Testis (tissue), 3 donors: ENCODE results near the gene KISS1R. TPM values are rescaled to one million over a fixed set of nuclear protein-coding genes. Genes with fewer than 3 reads are reported as not detected.
A peak's percentile ranks its signal among the peaks of the same experiment; 100 is the strongest.

Experiments used
- DNase-seq: peaks from one replicate; pipeline ENCODE4 v3.0.0-alpha.2; 2019
- H3K27ac ChIP-seq, 2 donors: fragments of 200-600 bp; sonication (generic); one replicate each; pipeline ENCODE4 v1.5.1; 2019
- H3K27me3 ChIP-seq: fragments of 200-600 bp; sonication (generic); one replicate; pipeline ENCODE4 v1.5.1; 2019
- H3K36me3 ChIP-seq: fragments of 200-600 bp; sonication (generic); one replicate; pipeline ENCODE4 v1.5.1; 2017; ENCODE audit warnings: low read depth; ENCODE audit errors: missing control alignments
- H3K4me1 ChIP-seq: fragments of 200-600 bp; sonication (generic); one replicate; pipeline ENCODE4 v1.5.1; 2019
- H3K4me3 ChIP-seq, 2 donors: fragments of 200-600 bp; sonication (generic); one replicate each; pipeline ENCODE4 v1.5.1; 2017 to 2019
- H3K9me3 ChIP-seq: fragments of 200-600 bp; sonication (generic); one replicate; pipeline ENCODE4 v1.5.1; 2017
- CTCF ChIP-seq, 3 experiments: fragments of 450-650 bp in 2 of 3; fragments of 200-600 bp in 1 of 3; sonication (generic) in 1 of 3; IDR thresholded peaks; one replicate each; pipeline ENCODE4 v1.5.1; 2016 to 2019; ENCODE audit warnings: antibody characterized with exemption in 3 of 3, mild to moderate bottlenecking in 2 of 3, moderate library complexity in 1 of 3
- POLR2A ChIP-seq: fragments of 450-650 bp; IDR thresholded peaks from one replicate; pipeline ENCODE4 v1.6.1; 2017; ENCODE audit warnings: antibody characterized with exemption, mild to moderate bottlenecking, moderate library complexity
- WGBS, 2 donors: methylation state at CpG; one replicate each; pipeline ENCODE4 v1.1.5; 2018; 5-methylcytosine and 5-hydroxymethylcytosine counted together
- intact Hi-C: fragments of 100-400 bp; cut with DNase I; formaldehyde crosslinking; loops from one replicate; pipeline ENCODE4 v1.15.1; 2023; ENCODE audit warnings: low total_unique reads
- polyA plus RNA-seq: library from polyadenylated mRNA; stranded (reverse); fragments of 350-450 nt; fragmentation: Illumina TruSeq; extraction: RNeasy Lipid Tissue Mini Kit (QIAGEN cat#74804); gene quantifications from one replicate; pipeline ENCODE4 v1.2.3, GENCODE V29; 2014; ENCODE audit warnings: low read depth, low replicate concordance; ENCODE audit not compliant: insufficient read depth
- total RNA-seq, 2 donors: library from RNA; depleted of rRNA; stranded (reverse); fragments of >200 nt; gene quantifications; one replicate each; pipeline ENCODE4 v1.2.3, GENCODE V29; 2016

The KISS1R gene
- total and polyA plus RNA-seq, 3 donors from 2014 or later, result not detected

- no peak for TF ChIP-seq CTCF (IDR thresholded peaks at IDR 0.05)
- H3K4me1 ChIP-seq, result peaks cover 42% of the 10 kb centered on the region
- intact Hi-C loops, result no loop called here
Observed at GRCh38 chr19:931860-932647, 14.9 kb downstream of the KISS1R start.

GRCh38 chr19:932648-933552 is 15.8 kb downstream of the KISS1R start:
- DNase-seq, result no peak

More at GRCh38 chr19:931860-932647, 14.9 kb downstream of the KISS1R start:
- 85 to 93% methylated on average over 20 to 32 of the region's 32 CpGs for WGBS, 2 donors
- no peak overlapping the region for H3K27ac ChIP-seq
- no peak for DNase-seq
- H3K36me3 ChIP-seq, result no peaks in the 10 kb centered on the region
- H3K9me3 ChIP-seq, result no peaks in the 10 kb centered on the region
- no peaks in the 10 kb centered on the region for H3K27me3 ChIP-seq
- no peak overlapping the region for H3K4me3 ChIP-seq

GRCh38 chr19:933553-933882 is 16.4 kb downstream of the KISS1R start:
- TF ChIP-seq POLR2A, result no peak
- no peak for TF ChIP-seq CTCF (IDR thresholded peaks at IDR 0.05)
- peak overlapping the region; percentile 4 to 43 for H3K27ac ChIP-seq
- no peaks in the 10 kb centered on the region for H3K27me3 ChIP-seq
- H3K4me3 ChIP-seq, result no peak overlapping the region
- H3K9me3 ChIP-seq, result no peaks in the 10 kb centered on the region
- 49 to 67% methylated on average over 3 to 14 of the region's 14 CpGs for WGBS, 2 donors
- intact Hi-C loops, result no loop called here
- H3K4me1 ChIP-seq, result peaks cover 31% of the 10 kb centered on the region
- no peak for DNase-seq
- H3K36me3 ChIP-seq, result no peaks in the 10 kb centered on the region

More at GRCh38 chr19:932648-933552, 15.8 kb downstream of the KISS1R start:
- intact Hi-C loops, result no loop called here
- no peaks in the 10 kb centered on the region for H3K36me3 ChIP-seq
- no peaks in the 10 kb centered on the region for H3K27me3 ChIP-seq
- H3K4me3 ChIP-seq, result no peak overlapping the region
- peaks cover 33% of the 10 kb centered on the region for H3K4me1 ChIP-seq
- TF ChIP-seq CTCF (IDR thresholded peaks at IDR 0.05) (no peak), POLR2A (no peak)
- 56 to 60% methylated on average over 15 to 54 of the region's 54 CpGs for WGBS, 2 donors
- H3K27ac ChIP-seq, result peak overlapping the region in 1 of 2 donors; percentile 4
- no peaks in the 10 kb centered on the region for H3K9me3 ChIP-seq

- 80 to 83% methylated on average over 17 to 29 of the region's 29 CpGs for WGBS, 2 donors
- no peaks in the 10 kb centered on the region for H3K9me3 ChIP-seq
- H3K27ac ChIP-seq, result peak overlapping the region in 1 of 2 donors; percentile 43
- no peaks in the 10 kb centered on the region for H3K27me3 ChIP-seq
- peaks cover 31% of the 10 kb centered on the region for H3K4me1 ChIP-seq
- DNase-seq, result no peak
- H3K4me3 ChIP-seq, result no peak overlapping the region
- TF ChIP-seq CTCF (IDR thresholded peaks at IDR 0.05), result no peak
- no peak for TF ChIP-seq POLR2A
- H3K36me3 ChIP-seq, result no peaks in the 10 kb centered on the region
- intact Hi-C loops, result no loop called here
Observed at GRCh38 chr19:934197-934840, 17.2 kb downstream of the KISS1R start.
